ENCODE results near the gene VAV1. TPM values are rescaled to one million over a fixed set of nuclear protein-coding genes. Genes with fewer than 3 reads are reported as not detected.
A peak's percentile ranks its signal among the peaks of the same experiment; 100 is the strongest.

Gene VAV1
- total and polyA plus RNA-seq, 2 of the 8 experiments (the other 6 are each of a cell fraction or from before 2014, with no cell fraction given) = 0.21 to 0.22 TPM

GRCh38 chr19:6752256-6753177 is 20.0 kb upstream of the VAV1 start (continued):
- TF ChIP-seq CHD7 (IDR thresholded peaks at IDR 0.05; ENCODE audit: insufficient replicate concordance, low read length) (no peak), TEAD4 (IDR thresholded peaks at IDR 0.05; ENCODE audit: low read depth, low read length) (0 out of 2 replicates have a peak, but pooled peaks have one; percentile 4), JUN (IDR thresholded peaks at IDR 0.05; ENCODE audit: low read depth, low read length) (no peak), SUZ12 (IDR thresholded peaks at IDR 0.05; ENCODE audit: low read length) (no peak), TCF12 (IDR thresholded peaks at IDR 0.05; ENCODE audit: low read depth, low read length) (no peak), ASH2L (IDR thresholded peaks at IDR 0.05; ENCODE audit: low read length) (peak; percentile 5), KDM4A (IDR thresholded peaks at IDR 0.05; ENCODE audit: low read depth, low read length, severe bottlenecking) (no peak)

Measured in H1 (cell line).